Ovary (tissue), 9 donors: ENCODE results near the gene GBE1. TPM values are rescaled to one million over a fixed set of nuclear protein-coding genes. Genes with fewer than 3 reads are reported as not detected.

Experiments used
- DNase-seq, 5 donors: peaks; one replicate each; pipeline ENCODE4 v3.0.0-alpha.2; 2019 to 2020
- H3K27ac ChIP-seq, 2 donors: fragments of 200-600 bp; one replicate each; pipeline versions ENCODE4 v1.5.1 to v1.8.0; 2019 to 2022
- H3K27me3 ChIP-seq: fragments of 200-600 bp; one replicate; pipeline ENCODE4 v1.8.0; 2022
- H3K36me3 ChIP-seq: fragments of 200-600 bp; sonication (generic); one replicate; pipeline ENCODE4 v1.5.1; 2019
- H3K4me1 ChIP-seq: one replicate; pipeline ENCODE4 v1.8.1; 2013; ENCODE audit warnings: mild to moderate bottlenecking, moderate library complexity; ENCODE audit not compliant: insufficient read depth
- H3K4me3 ChIP-seq: fragments of 200-600 bp; sonication (generic); one replicate; pipeline ENCODE4 v1.5.1; 2017
- H3K9me3 ChIP-seq, 2 donors: fragments of 200-600 bp in 1 of 2; sonication (generic) in 1 of 2; one replicate each; pipeline versions ENCODE4 v1.5.1 to v1.8.1; 2013 to 2019; ENCODE audit warnings: mild to moderate bottlenecking in 1 of 2, moderate library complexity in 1 of 2
- CTCF ChIP-seq, 3 donors: fragments of 450-650 bp in 2 of 3; fragments of 200-600 bp in 1 of 3; IDR thresholded peaks; one replicate each; pipeline versions ENCODE4 v1.5.1 to v1.8.0; 2016 to 2022; ENCODE audit warnings: antibody characterized with exemption in 3 of 3, mild to moderate bottlenecking in 1 of 3
- EP300 ChIP-seq: sonication (generic); formaldehyde crosslinking; IDR thresholded peaks from one replicate; pipeline ENCODE4 v1.6.1; 2017; ENCODE audit warnings: antibody characterized with exemption
- POLR2A ChIP-seq: fragments of 450-650 bp; IDR thresholded peaks from one replicate; pipeline ENCODE4 v1.6.1; 2017; ENCODE audit warnings: antibody characterized with exemption, mild to moderate bottlenecking, moderate library complexity
- WGBS, 3 donors: extraction: QIAGEN DNeasy Blood & Tissue Kit in 1 of 3; methylation state at CpG; one replicate each; pipeline versions ENCODE4 v1.1.5 to v1.1.7; 2013 to 2017; 5-methylcytosine and 5-hydroxymethylcytosine counted together
- intact Hi-C, 4 donors: fragments of 100-400 bp; cut with DNase I; formaldehyde crosslinking; loops; one replicate each; pipeline versions ENCODE4 v1.11.0 to v1.15.1; 2022 to 2023
- polyA plus RNA-seq, 2 donors: library from polyadenylated mRNA; stranded (reverse); fragments of 200-250 nt in 1 of 2; fragments of 350-450 nt in 1 of 2; fragmentation: Illumina TruSeq in 1 of 2; extraction: RNeasy Lipid Tissue Mini Kit (QIAGEN cat#74804) in 1 of 2; gene quantifications; one replicate each; pipeline ENCODE4 v1.2.3, GENCODE V29; 2013 to 2014
- total RNA-seq, 7 donors: library from RNA; depleted of rRNA in 2 of 7; stranded (reverse); fragments of >200 nt in 2 of 7; fragmentation: NEBNext Ultra II Directional in 3 of 7; extraction: Animal tissue kit (Norgen Biotek cat#: 25700) in 3 of 7; gene quantifications; one replicate each; pipeline versions ENCODE4 v1.1.0 to v1.2.4, GENCODE V29; 2016 to 2023
- donor health status: DM: no; HTN: no; CAD: no; lungs with moderate emphysema.
- donor health status: DM: no; HTN: no; CAD: no.
- donor health status: Bipolar disorder and iron deficiency.
- donor health status: DM: yes; HTN: yes; CAD: no.
- donor health status: DM: no; HTN: no; CAD: no.
- donor health status: DM: yes; HTN: yes; CAD: no.

Gene GBE1
- total and polyA plus RNA-seq, 9 donors: 14.8 to 43.7 (median 26.8) TPM

GRCh38 chr3:81765400-81765799 is 4.0 kb upstream of the GBE1 start:
- Histone ChIP-seq H3K4me3 (no peak overlapping the region), H3K27ac (no peak overlapping the region), H3K27me3 (no peaks in the 10 kb centered on the region), H3K36me3 (no peaks in the 10 kb centered on the region), H3K9me3 (no peaks in the 10 kb centered on the region), H3K4me1 (peaks cover 3% of the 10 kb centered on the region)
- TF ChIP-seq CTCF (IDR thresholded peaks at IDR 0.05) (no peak), EP300 (no peak), POLR2A (no peak)
- 95 to 96% (median 95%) methylated on average over 2 of the region's 2 CpGs for WGBS, 3 donors
- intact Hi-C loops: no loop called here
- DNase-seq: no peak

GRCh38 chr3:81764665-81765064 is 3.2 kb upstream of the GBE1 start:
- Histone ChIP-seq H3K27ac (no peak overlapping the region), H3K4me3 (no peak overlapping the region), H3K9me3 (no peaks in the 10 kb centered on the region), H3K4me1 (peaks cover 3% of the 10 kb centered on the region), H3K36me3 (no peaks in the 10 kb centered on the region), H3K27me3 (no peaks in the 10 kb centered on the region)
- intact Hi-C loops: no loop called here
- no peak for DNase-seq
- TF ChIP-seq POLR2A (no peak), CTCF (IDR thresholded peaks at IDR 0.05) (no peak), EP300 (no peak)

GRCh38 chr3:81764002-81764401 is 2.6 kb upstream of the GBE1 start:
- TF ChIP-seq EP300: no peak
- no peak for TF ChIP-seq POLR2A
- TF ChIP-seq CTCF (IDR thresholded peaks at IDR 0.05): no peak
- Histone ChIP-seq H3K27ac (no peak overlapping the region), H3K4me3 (no peak overlapping the region), H3K4me1 (peaks cover 3% of the 10 kb centered on the region), H3K36me3 (no peaks in the 10 kb centered on the region), H3K27me3 (no peaks in the 10 kb centered on the region), H3K9me3 (no peaks in the 10 kb centered on the region)
- no peak for DNase-seq
- intact Hi-C loops: no loop called here
- 92 to 95% (median 94%) methylated on average over 7 of the region's 7 CpGs for WGBS, 3 donors

- peaks cover 6% of the 10 kb centered on the region for H3K4me1 ChIP-seq
- no peak for DNase-seq
- H3K9me3 ChIP-seq: no peaks in the 10 kb centered on the region
- no peaks in the 10 kb centered on the region for H3K27me3 ChIP-seq
- H3K27ac ChIP-seq: no peak overlapping the region
- H3K4me3 ChIP-seq: no peak overlapping the region
- H3K36me3 ChIP-seq: no peaks in the 10 kb centered on the region
- WGBS, 3 donors: 86 to 89% (median 86%) methylated on average over 4 of the region's 4 CpGs
- TF ChIP-seq CTCF (IDR thresholded peaks at IDR 0.05): no peak
- no peak for TF ChIP-seq POLR2A
- intact Hi-C loops: no loop called here
Measured at GRCh38 chr3:81763001-81763400, 1.6 kb upstream of the GBE1 start.
